Activated gamma-delta T cell (primary cell): Measurements from ENCODE around the gene XIRP1.

Experiments used
- DNase-seq: peaks from one replicate; lab custom pipeline; 2025; lab: John Stamatoyannopoulos, UW

XIRP1 gene

DNA sequence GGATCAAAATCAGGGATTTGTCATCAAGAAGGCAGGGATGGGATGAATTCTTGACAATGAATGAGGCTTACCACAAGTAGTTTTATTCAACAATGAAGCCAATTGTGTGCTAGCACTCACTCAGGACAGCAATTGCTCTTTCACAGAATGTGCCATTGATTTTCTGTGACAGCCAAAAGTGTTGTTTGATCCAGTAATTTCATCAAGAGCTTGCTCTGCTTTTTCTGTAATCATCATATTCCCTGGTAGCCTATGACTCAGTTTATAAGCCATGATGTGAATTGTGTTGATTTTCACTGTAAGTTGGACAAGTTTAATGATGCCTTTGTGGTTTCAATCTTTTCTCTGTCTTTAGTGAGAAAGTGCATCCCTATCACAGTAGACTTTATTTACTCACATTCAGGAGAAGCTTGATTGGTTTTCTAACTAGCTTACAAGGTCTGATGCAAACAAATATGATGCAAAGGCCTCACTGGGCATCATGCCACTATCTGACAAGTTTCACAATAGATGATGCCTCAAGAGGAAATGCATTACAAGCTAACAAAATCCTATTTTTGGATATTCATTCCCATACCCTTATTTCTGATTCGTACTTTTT is 25.4 kb downstream of the XIRP1 start:
- no peak for DNase-seq

- DNase-seq: no peak
Measured at GRCh38 chr3:39166134-39166710, 26.2 kb downstream of the XIRP1 start.

- DNase-seq: no peak
Measured at GRCh38 chr3:39165518-39165917, 26.9 kb downstream of the XIRP1 start.

- no peak for DNase-seq
Measured at GRCh38 chr3:39164414-39164813, 28.0 kb downstream of the XIRP1 start.

- no peak for DNase-seq
Measured at GRCh38 chr3:39158148-39158715, 34.2 kb downstream of the XIRP1 start.

DNA sequence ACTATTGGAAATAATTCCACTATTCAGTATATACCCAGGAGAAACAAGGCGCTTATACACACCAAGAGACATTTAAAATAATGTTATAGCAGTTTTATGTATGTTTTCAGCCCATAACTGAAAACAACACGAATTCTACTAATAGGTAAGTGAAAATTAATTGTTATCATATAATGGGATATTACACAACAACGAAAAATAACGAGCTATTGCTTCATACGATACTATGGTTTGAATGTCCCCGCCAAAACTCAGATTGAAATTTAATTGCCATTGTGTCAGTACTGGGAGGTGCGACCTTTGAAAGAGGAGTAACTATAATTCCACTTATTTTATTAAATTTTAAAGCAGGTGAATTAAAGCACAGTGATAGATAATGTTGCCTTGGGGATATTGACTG is 35.0 kb downstream of the XIRP1 start:
- no peak for DNase-seq

DNA sequence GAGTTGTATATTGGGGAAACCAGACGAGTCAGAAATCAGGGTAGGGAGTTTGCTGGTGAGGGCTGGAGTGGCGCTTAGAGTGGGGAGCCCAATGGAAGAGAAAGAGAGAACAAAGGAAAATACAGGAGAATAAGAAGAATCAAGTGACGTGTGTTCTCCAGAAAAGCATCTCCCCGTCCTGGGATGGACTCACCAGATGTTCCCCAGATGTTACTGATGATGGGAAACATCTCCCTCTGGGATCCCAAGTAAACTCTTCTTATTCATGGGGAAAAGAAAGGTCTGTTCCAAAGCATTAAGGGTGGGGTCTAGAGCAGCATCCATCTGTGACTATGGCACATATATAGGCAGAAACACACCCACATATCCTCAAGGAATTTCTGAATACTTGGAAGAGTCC is 36.0 kb downstream of the XIRP1 start:
- no peak for DNase-seq

DNA sequence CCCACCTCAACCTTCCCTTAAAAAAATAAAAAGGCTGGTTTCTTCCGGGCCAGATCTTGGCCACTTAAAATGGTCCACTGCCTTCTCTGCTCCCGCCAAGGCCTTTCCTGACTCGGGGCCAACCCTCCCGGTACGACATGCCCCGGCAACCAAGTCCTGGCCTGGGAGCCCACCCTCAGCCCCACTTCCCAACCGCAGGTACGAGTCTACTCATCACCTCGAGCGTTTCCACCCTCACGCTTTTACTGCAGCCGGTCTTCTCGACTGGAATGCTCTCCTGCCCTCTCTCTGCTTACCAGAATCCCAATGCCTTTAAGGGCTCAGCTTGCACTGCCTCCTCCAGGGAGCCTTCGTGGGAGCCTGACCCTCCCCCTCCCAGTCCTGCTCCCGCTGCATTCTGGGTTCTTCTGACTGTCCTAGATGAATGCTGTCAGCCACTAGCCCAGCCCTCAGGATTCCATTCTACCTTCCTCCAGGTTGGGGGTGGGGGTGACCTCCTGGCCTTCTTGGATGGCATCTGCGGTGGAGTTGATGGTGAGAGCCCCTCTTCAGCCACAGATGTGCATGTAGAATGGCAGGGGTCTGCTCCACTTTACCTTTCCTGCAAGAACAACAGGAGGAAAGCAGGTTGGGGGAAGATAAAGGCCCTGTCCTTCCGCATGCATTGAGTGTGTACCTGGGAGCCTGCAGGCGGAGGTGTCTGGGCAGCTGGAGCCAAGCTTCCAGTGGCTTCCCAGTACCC is 37.9 kb downstream of the XIRP1 start:
- DNase-seq: no peak

- no peak for DNase-seq
Measured at GRCh38 chr3:39153977-39154279, 38.5 kb downstream of the XIRP1 start.

GRCh38 chr3:39150803-39151631 is 41.4 kb downstream of the XIRP1 start:
- DNase-seq: no peak

- no peak for DNase-seq
Measured at GRCh38 chr3:39150148-39150802, 42.1 kb downstream of the XIRP1 start.

DNA sequence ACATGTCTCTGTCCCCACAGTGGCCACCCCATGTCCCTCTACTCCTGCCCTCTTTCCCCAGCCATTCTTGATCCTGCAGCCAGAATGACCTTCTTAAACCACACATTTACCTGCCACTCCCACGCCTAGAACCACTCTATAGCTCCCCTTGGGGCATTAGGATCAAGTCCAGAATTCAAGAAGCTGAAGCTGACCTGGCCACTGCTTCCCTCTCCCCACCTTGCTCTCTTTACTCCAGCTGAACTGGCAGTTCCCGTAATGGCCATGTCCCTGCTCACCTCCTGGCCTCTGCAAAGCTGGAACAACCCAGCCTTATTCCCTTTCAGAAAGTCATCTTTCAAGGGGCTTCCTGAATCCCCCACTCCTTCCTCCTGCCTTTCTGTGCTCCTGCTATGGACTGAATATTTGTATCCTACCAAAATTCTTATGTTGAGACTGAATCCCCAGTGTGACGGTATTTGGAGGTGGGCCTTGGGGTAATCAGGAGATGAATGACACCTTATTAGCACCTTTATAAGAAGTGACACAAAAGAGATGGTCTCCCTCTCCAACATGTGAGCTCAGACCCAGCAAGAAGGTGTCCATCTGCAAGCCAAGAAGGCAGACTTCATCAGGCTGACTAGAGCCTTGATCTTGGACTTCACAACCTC is 42.8 kb downstream of the XIRP1 start:
- no peak for DNase-seq

DNA sequence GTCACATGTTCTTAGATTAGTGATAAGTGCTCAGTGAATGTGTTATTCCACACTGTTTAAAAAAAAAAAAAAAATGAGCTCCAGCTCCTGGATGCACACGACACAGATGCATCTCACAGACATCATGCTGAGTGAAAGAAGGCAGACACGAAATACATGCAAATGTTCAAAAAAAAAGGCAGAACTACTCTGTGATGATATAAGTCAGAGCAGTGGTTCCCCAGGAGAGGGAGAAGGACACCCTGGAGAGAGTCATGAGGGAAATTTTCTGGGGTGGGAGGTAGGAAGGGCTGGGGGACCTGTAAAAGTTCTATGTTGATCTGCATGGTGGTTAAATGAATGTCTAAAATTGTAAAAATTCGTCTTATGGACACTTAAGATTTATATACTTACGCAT is 43.3 kb downstream of the XIRP1 start:
- no peak for DNase-seq

DNA sequence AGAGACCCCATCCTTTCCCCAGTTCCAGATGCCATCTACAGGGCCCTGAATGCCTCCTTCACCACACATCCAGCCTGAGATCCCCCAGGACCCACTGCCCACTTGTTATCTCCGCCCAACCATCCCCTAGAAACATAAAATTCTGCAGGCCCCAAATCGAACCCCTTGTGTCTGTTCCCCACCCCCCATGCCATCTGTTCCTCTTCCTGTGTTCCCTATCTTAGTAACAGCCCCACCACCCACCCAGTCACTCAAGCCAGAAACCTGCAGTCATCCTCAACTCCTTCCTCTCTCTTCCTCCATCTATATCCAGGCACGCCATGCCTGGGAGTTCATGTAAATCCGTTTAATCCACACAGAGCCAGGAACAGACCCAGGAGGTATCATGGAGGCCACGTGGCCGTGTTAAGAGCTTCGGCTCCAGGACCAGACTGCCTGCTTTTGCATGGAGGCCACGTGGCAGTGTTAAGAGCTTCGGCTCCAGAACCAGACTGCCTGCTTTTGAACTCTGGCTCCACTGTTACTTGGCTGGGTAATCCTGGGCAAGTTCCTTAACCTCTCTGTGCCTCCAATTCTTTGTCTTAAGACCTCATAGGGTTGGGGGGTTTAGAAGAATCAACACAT is 43.8 kb downstream of the XIRP1 start:
- no peak for DNase-seq

DNA sequence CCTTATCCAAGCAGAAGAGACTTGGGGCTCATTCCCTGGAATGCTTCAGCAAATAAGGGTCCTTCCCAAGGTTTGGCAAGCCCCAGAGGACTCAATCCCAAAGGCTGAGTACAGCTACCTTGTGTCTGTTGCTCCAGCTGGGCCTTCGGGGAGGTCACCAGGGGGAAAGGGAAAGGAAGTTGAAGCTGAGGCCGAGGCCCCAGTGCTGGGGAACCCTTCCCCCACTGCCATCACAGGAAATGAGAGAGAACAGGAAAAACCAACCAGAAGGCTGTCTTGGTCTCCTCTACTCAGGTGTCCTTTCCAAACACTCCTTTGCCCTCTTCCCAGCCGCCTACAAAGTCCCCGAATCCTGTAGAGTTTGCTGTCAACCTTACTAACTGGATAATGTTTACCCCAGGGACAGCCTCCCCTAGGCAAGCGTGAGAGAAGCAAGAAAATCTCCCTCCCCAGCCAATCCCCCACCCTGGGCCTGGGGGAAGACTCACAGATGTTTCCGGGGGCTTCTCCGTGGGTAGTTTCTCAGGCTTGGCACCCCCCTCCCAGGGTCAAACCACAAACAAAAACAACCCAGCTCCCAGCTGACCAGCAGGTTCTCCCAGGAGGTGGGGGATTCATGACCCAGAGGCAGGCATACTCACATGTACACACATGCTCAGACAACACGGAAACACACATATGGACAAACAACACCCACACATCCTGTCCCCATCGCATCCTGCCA is 44.5 kb downstream of the XIRP1 start:
- DNase-seq: no peak

- no peak for DNase-seq
Measured at GRCh38 chr3:39146611-39147591, 45.5 kb downstream of the XIRP1 start.

DNA sequence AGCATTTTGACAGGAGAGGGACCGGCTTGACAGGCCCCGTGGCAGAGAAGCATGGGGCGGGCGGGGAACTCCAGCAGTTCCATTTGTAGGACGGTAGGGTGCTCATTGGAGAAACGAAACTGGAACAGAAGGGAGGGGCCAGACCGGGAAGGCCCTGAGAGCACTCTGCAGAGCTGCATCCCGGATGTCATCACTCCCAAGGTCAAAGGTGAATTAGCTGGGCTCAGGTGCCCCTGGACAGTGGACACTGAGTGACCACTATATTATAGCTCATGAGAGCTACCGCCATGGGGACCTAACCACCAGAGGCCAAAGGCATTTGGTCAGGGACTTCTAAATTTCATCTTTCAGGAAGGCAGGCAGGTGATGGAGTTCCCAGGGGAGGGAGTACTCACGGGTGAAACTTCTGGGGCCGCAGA is 46.3 kb downstream of the XIRP1 start:
- DNase-seq: no peak

- DNase-seq: no peak
Measured at GRCh38 chr3:39144748-39145380, 47.5 kb downstream of the XIRP1 start.
